COLO668 (cell line): ENCODE measurements around the gene THSD7B.

ENCODE experiments used
- DNase-seq: peaks from one replicate; lab custom pipeline; 2025; ENCODE audit not compliant: unreplicated experiment; lab: John Stamatoyannopoulos, UW

Gene THSD7B

GRCh38 chr2:137185378-137186078 is 420.2 kb downstream of the THSD7B start:
- DNase-seq = no peak

- no peak for DNase-seq
These were observed 421.9 kb downstream of the THSD7B start for GRCh38 chr2:137187216-137187615.

GRCh38 chr2:137190411-137191195 is 425.3 kb downstream of the THSD7B start:
- DNase-seq = no peak

- DNase-seq = no peak
These were observed 427.3 kb downstream of the THSD7B start for GRCh38 chr2:137192366-137193310.

- no peak for DNase-seq
These were observed 428.1 kb downstream of the THSD7B start for GRCh38 chr2:137193401-137193800.

- no peak for DNase-seq
These were observed 428.8 kb downstream of the THSD7B start for GRCh38 chr2:137194111-137194510.

- no peak for DNase-seq
These were observed 434.4 kb downstream of the THSD7B start for GRCh38 chr2:137199751-137200150.

GRCh38 chr2:137202318-137202717 is 437.0 kb downstream of the THSD7B start:
- no peak for DNase-seq

- DNase-seq = no peak
These were observed 440.0 kb downstream of the THSD7B start for GRCh38 chr2:137205324-137205723.

GRCh38 chr2:137206069-137206468 is 440.7 kb downstream of the THSD7B start:
- no peak for DNase-seq

GRCh38 chr2:137207030-137207429 is 441.7 kb downstream of the THSD7B start:
- DNase-seq = no peak

- no peak for DNase-seq
These were observed 443.1 kb downstream of the THSD7B start for GRCh38 chr2:137208431-137208891.

GRCh38 chr2:137210039-137210438 is 444.7 kb downstream of the THSD7B start:
- DNase-seq = no peak

- DNase-seq = no peak
These were observed 446.4 kb downstream of the THSD7B start for GRCh38 chr2:137211761-137212160.

GRCh38 chr2:137220438-137220993 is 455.2 kb downstream of the THSD7B start:
- DNase-seq = no peak

- no peak for DNase-seq
These were observed 456.6 kb downstream of the THSD7B start for GRCh38 chr2:137221797-137222492.

GRCh38 chr2:137223722-137224121 is 458.4 kb downstream of the THSD7B start:
- no peak for DNase-seq

GRCh38 chr2:137228566-137228965 is 463.2 kb downstream of the THSD7B start:
- DNase-seq = no peak

GRCh38 chr2:137229834-137230233 is 464.5 kb downstream of the THSD7B start:
- DNase-seq = no peak

- DNase-seq = no peak
These were observed 466.3 kb downstream of the THSD7B start for GRCh38 chr2:137231628-137232027.
